Uterus (tissue), 2 donors: ENCODE results near the gene SMIM31.

ENCODE experiments used
- POLR2A ChIP-seq, 2 donors: fragments of 450-650 bp; IDR thresholded peaks; one replicate each; pipeline ENCODE4 v1.6.1; 2016; ENCODE audit warnings: antibody characterized with exemption in 2 of 2, mild to moderate bottlenecking in 1 of 2, moderate library complexity in 1 of 2
- TF ChIP-seq, protein P1 (sequence below), 4 experiments: fragments of 200-600 bp in 2 of 4; fragments of 450-650 bp in 2 of 4; sonication (generic) in 2 of 4; IDR thresholded peaks; one replicate each; pipeline ENCODE4 v1.5.1; 2016 to 2019; ENCODE audit warnings: antibody characterized with exemption in 4 of 4, mild to moderate bottlenecking in 2 of 4, moderate library complexity in 1 of 4

DNA sequence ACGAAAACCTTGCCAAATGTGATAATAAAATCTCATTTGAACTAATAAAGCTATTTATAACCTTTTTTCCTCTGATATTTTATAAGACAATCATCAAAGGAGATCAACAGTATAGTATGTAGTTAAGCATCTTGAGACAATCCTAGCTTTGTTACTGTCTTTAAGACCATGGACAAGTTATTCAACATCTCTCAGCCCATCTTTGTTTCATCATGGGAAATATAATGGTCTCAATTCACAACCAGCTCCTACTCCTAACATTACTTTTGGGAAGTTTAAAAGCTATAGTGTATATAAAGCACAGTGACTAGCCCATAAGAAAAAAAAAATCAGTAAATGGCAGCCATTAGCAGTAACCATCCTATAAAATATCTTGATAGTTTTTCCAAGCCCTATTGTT, 65.4 kb downstream of the SMIM31 start:
- TF ChIP-seq, protein P1, sequence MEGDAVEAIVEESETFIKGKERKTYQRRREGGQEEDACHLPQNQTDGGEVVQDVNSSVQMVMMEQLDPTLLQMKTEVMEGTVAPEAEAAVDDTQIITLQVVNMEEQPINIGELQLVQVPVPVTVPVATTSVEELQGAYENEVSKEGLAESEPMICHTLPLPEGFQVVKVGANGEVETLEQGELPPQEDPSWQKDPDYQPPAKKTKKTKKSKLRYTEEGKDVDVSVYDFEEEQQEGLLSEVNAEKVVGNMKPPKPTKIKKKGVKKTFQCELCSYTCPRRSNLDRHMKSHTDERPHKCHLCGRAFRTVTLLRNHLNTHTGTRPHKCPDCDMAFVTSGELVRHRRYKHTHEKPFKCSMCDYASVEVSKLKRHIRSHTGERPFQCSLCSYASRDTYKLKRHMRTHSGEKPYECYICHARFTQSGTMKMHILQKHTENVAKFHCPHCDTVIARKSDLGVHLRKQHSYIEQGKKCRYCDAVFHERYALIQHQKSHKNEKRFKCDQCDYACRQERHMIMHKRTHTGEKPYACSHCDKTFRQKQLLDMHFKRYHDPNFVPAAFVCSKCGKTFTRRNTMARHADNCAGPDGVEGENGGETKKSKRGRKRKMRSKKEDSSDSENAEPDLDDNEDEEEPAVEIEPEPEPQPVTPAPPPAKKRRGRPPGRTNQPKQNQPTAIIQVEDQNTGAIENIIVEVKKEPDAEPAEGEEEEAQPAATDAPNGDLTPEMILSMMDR (IDR thresholded peaks at IDR 0.05), result no peak
- TF ChIP-seq POLR2A (IDR thresholded peaks at IDR 0.05), result no peak
